HepG2 (cell line): Measurements from ENCODE around the gene SSTR5. TPM values are rescaled to one million over a fixed set of nuclear protein-coding genes. Genes with fewer than 3 reads are reported as not detected.
A peak's percentile ranks its signal among the peaks of the same experiment; 100 is the strongest.

ENCODE experiments used
- EP300 ChIP-seq, 3 experiments: sonication (generic) in 1 of 3; formaldehyde crosslinking in 1 of 3; IDR thresholded peaks; 2 replicates each; pipeline versions ENCODE4 v1.5.1 to v1.6.1; 2011 to 2020; ENCODE audit warnings: low read depth in 2 of 3, low read length in 2 of 3, borderline replicate concordance in 1 of 3, improper control_type of control experiment in 1 of 3, mild to moderate bottlenecking in 1 of 3, missing genetic modification reagents in 1 of 3, moderate library complexity in 1 of 3
- GFI1 ChIP-seq: sonication (generic); formaldehyde crosslinking; IDR thresholded peaks from 2 replicates; pipeline ENCODE4 v1.5.0; 2020; ENCODE audit warnings: missing genetic modification reagents, mild to moderate bottlenecking, borderline replicate concordance
- GZF1 ChIP-seq: sonication (generic); formaldehyde crosslinking; IDR thresholded peaks from 2 replicates; pipeline ENCODE4 v1.5.1; 2020; ENCODE audit warnings: mild to moderate bottlenecking, missing genetic modification reagents
- HOXA7 ChIP-seq: sonication (generic); formaldehyde crosslinking; IDR thresholded peaks from 2 replicates; pipeline ENCODE4 v1.8.1; 2022; ENCODE audit warnings: mild to moderate bottlenecking, missing genetic modification reagents, moderate library complexity
- MTA1 ChIP-seq: sonication (generic); formaldehyde crosslinking; IDR thresholded peaks from 2 replicates; pipeline ENCODE4 v1.4.0; 2020; ENCODE audit warnings: missing genetic modification reagents, mild to moderate bottlenecking, borderline replicate concordance
- ONECUT2 ChIP-seq: sonication (generic); formaldehyde crosslinking; IDR thresholded peaks from 2 replicates; pipeline ENCODE4 v1.4.0; 2020; ENCODE audit warnings: missing genetic modification reagents
- SATB2 ChIP-seq: sonication (generic); formaldehyde crosslinking; IDR thresholded peaks from 2 replicates; pipeline ENCODE4 v1.5.0; 2020; ENCODE audit warnings: missing genetic modification reagents
- ZNF12 ChIP-seq: sonication (generic); formaldehyde crosslinking; IDR thresholded peaks from 2 replicates; pipeline ENCODE4 v1.5.0; 2020; ENCODE audit warnings: missing genetic modification reagents
- ZNF343 ChIP-seq: sonication (generic); formaldehyde crosslinking; IDR thresholded peaks from 2 replicates; pipeline ENCODE4 v1.4.0; 2020; ENCODE audit warnings: mild to moderate bottlenecking, missing genetic modification reagents
- ZNF891 ChIP-seq: sonication (generic); formaldehyde crosslinking; IDR thresholded peaks from 2 replicates; pipeline ENCODE4 v1.5.0; 2020; ENCODE audit warnings: mild to moderate bottlenecking, missing genetic modification reagents
- polyA plus RNA-seq, 8 experiments: library from polyadenylated mRNA; depleted of rRNA in 3 of 8; stranded (reverse) in 7 of 8; unstranded in 1 of 8; fragments of >200 nt; fragmentation: Illumina TruSeq in 4 of 8; extraction: Trizol in 4 of 8; gene quantifications; 2 replicates each; pipeline versions ENCODE4 v1.2.1 to v1.2.3, GENCODE V29; 2011 to 2016; ENCODE audit warnings: low read depth in 4 of 8, missing spikeins in 1 of 8, mixed read lengths in 1 of 8; ENCODE audit not compliant: insufficient read depth in 1 of 8
- total RNA-seq, 5 experiments: library from RNA; depleted of rRNA; stranded (reverse); fragments of >200 nt; fragmentation: Illumina TruSeq; extraction: Trizol; gene quantifications; 2 replicates each; pipeline ENCODE4 v1.2.3, GENCODE V29; 2016; ENCODE audit warnings: low read depth in 1 of 5
- TF ChIP-seq, protein P1 (sequence below): sonication (generic); formaldehyde crosslinking; IDR thresholded peaks from 2 replicates; pipeline ENCODE4 v1.4.0; 2020; ENCODE audit warnings: missing genetic modification reagents
- TF ChIP-seq, protein P2 (sequence below): sonication (generic); formaldehyde crosslinking; IDR thresholded peaks from 2 replicates; pipeline ENCODE4 v1.4.0; 2020; ENCODE audit warnings: missing genetic modification reagents
- TF ChIP-seq, protein P3 (sequence below): sonication (generic); formaldehyde crosslinking; IDR thresholded peaks from 2 replicates; pipeline ENCODE4 v1.5.1; 2020; ENCODE audit warnings: missing genetic modification reagents, mild to moderate bottlenecking, borderline replicate concordance
- TF ChIP-seq, protein P4 (sequence below): IDR thresholded peaks from 2 replicates; pipeline ENCODE4 v1.6.1; 2016; ENCODE audit warnings: missing biosample characterization, missing genetic modification reagents, low read depth
- TF ChIP-seq, protein P5 (sequence below): IDR thresholded peaks from 2 replicates; pipeline ENCODE4 v1.6.1; 2018; ENCODE audit warnings: missing genetic modification reagents, mild to moderate bottlenecking, missing compliant biosample characterization

The SSTR5 gene
- total and polyA plus RNA-seq, 2 of the 13 experiments (the other 11 are each of a cell fraction or from before 2014, with no cell fraction given): 0.20 to 0.49 TPM

DNA sequence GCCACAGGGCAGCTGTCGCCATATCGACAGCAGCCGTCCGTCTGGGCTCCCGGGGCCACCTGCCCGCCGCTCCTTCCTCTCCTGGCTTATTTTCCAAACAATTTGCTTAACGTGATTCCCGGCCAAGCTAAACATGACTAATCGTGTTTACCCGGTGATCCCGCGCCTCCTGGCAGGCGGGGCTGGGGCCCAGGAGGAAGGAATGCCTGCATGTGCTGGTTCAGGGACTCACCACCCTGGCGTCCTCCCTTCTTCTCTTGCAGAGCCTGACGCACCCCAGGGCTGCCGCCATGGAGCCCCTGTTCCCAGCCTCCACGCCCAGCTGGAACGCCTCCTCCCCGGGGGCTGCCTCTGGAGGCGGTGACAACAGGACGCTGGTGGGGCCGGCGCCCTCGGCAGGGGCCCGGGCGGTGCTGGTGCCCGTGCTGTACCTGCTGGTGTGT is 6.1 kb downstream of the SSTR5 start (continued):
- no peak for TF ChIP-seq ZNF343 (CRISPR knock-in tag)
- no peak for TF ChIP-seq ZNF891 (CRISPR knock-in tag)
- TF ChIP-seq, protein P1, sequence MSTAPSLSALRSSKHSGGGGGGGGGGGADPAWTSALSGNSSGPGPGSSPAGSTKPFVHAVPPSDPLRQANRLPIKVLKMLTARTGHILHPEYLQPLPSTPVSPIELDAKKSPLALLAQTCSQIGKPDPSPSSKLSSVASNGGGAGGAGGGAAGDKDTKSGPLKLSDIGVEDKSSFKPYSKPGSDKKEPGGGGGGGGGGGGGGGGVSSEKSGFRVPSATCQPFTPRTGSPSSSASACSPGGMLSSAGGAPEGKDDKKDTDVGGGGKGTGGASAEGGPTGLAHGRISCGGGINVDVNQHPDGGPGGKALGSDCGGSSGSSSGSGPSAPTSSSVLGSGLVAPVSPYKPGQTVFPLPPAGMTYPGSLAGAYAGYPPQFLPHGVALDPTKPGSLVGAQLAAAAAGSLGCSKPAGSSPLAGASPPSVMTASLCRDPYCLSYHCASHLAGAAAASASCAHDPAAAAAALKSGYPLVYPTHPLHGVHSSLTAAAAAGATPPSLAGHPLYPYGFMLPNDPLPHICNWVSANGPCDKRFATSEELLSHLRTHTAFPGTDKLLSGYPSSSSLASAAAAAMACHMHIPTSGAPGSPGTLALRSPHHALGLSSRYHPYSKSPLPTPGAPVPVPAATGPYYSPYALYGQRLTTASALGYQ: peak; percentile 92; the same call in 1 of the 2 replicates
- TF ChIP-seq MTA1 (CRISPR knock-in tag): 0 out of 2 replicates have a peak, but pooled peaks have one; percentile 21
- 0 out of 2 replicates have a peak, but pooled peaks have one; percentile 42 for TF ChIP-seq SATB2 (CRISPR knock-in tag)
- TF ChIP-seq, protein P2, sequence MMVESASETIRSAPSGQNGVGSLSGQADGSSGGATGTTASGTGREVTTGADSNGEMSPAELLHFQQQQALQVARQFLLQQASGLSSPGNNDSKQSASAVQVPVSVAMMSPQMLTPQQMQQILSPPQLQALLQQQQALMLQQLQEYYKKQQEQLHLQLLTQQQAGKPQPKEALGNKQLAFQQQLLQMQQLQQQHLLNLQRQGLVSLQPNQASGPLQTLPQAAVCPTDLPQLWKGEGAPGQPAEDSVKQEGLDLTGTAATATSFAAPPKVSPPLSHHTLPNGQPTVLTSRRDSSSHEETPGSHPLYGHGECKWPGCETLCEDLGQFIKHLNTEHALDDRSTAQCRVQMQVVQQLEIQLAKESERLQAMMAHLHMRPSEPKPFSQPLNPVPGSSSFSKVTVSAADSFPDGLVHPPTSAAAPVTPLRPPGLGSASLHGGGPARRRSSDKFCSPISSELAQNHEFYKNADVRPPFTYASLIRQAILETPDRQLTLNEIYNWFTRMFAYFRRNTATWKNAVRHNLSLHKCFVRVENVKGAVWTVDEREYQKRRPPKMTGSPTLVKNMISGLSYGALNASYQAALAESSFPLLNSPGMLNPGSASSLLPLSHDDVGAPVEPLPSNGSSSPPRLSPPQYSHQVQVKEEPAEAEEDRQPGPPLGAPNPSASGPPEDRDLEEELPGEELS (CRISPR knock-in tag): peak; percentile 98
- peak in 1 of 2 experiments; percentile 73; a peak in 2 of 4 replicates for TF ChIP-seq EP300 (IDR thresholded peaks at IDR 0.05; ENCODE audit: low read depth in 2 of 2, low read length in 2 of 2)
- peak; percentile 86 for TF ChIP-seq EP300 (CRISPR knock-in tag; IDR thresholded peaks at IDR 0.05; ENCODE audit: borderline replicate concordance)
- TF ChIP-seq HOXA7 (CRISPR knock-in tag): no peak
- TF ChIP-seq, protein P3, sequence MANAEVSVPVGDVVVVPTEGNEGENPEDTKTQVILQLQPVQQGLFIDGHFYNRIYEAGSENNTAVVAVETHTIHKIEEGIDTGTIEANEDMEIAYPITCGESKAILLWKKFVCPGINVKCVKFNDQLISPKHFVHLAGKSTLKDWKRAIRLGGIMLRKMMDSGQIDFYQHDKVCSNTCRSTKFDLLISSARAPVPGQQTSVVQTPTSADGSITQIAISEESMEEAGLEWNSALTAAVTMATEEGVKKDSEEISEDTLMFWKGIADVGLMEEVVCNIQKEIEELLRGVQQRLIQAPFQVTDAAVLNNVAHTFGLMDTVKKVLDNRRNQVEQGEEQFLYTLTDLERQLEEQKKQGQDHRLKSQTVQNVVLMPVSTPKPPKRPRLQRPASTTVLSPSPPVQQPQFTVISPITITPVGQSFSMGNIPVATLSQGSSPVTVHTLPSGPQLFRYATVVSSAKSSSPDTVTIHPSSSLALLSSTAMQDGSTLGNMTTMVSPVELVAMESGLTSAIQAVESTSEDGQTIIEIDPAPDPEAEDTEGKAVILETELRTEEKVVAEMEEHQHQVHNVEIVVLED (CRISPR knock-in tag): no peak; the same call in 1 of the 2 replicates
- peak; percentile 68; the same call in 1 of the 2 replicates for TF ChIP-seq ZNF12
- TF ChIP-seq, protein P4, sequence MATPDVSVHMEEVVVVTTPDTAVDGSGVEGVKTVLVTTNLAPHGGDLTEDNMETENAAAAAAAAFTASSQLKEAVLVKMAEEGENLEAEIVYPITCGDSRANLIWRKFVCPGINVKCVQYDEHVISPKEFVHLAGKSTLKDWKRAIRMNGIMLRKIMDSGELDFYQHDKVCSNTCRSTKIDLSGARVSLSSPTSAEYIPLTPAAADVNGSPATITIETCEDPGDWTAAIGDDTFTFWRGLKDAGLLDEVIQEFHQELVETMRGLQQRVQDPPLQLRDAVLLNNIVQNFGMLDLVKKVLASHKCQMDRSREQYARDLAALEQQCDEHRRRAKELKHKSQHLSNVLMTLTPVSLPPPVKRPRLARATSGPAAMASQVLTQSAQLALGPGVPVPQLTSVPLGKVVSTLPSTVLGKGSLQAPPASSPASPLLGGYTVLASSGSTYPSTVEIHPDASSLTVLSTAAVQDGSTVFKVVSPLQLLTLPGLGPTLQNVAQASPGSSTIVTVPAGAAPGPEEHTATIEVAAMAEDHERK (CRISPR knock-in tag): no peak
- TF ChIP-seq, protein P5, sequence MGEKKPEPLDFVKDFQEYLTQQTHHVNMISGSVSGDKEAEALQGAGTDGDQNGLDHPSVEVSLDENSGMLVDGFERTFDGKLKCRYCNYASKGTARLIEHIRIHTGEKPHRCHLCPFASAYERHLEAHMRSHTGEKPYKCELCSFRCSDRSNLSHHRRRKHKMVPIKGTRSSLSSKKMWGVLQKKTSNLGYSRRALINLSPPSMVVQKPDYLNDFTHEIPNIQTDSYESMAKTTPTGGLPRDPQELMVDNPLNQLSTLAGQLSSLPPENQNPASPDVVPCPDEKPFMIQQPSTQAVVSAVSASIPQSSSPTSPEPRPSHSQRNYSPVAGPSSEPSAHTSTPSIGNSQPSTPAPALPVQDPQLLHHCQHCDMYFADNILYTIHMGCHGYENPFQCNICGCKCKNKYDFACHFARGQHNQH (CRISPR knock-in tag): peak; percentile 92
- TF ChIP-seq GFI1 (CRISPR knock-in tag): peak; percentile 99
- no peak for TF ChIP-seq ONECUT2 (CRISPR knock-in tag)
- TF ChIP-seq GZF1: peak; percentile 96
